ENCODE measurements around the gene OR4F17.
"Not testable (repeated sequence)": the region's sequence is repeated elsewhere in the genome, so short reads cannot be mapped to it uniquely, and the experiment has no call there.

DNA sequence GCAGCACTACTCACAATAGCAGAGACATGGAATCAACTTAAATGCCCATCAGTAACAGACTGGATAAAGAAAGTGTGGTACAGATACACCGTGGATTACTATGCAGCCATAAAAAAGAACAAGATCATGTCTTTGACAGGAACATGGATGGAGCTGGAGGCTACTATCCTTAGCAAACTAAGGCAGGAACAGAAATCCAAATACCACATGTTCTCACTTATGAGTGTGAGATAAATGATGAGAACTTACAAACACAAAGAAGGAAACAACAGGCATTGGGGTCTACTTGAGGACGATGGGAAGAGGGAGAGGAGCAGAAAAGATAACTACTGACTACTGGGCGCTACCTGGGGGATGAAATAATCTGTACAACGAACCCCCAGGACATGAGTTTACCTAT, 16.2 kb upstream of the OR4F17 start:
- not testable (repeated sequence) for TF ChIP-seq CTCF, EZH2 (IDR thresholded peaks at IDR 0.05)
